GM10248 (cell line): ENCODE data around the gene HTR3C.
A peak's percentile ranks its signal among the peaks of the same experiment; 100 is the strongest.
"Not testable (repeated sequence)": the region's sequence is repeated elsewhere in the genome, so short reads cannot be mapped to it uniquely, and the experiment has no call there.

ENCODE experiments used
- CTCF ChIA-PET: fragments of 300-600 bp; sonication (Branson Sonifier 250); formaldehyde crosslinking; extraction: SDS; loops from one replicate; lab custom pipeline; 2021; ENCODE audit warnings: antibody characterized with exemption; lab: Yijun Ruan, JAX
- POLR2A ChIA-PET: fragments of 350-650 bp; sonication (Branson Sonifier 250); formaldehyde crosslinking; extraction: SDS; loops from one replicate; lab custom pipeline; 2020; ENCODE audit warnings: antibody characterized with exemption; lab: Yijun Ruan, JAX
- DNase-seq: peaks from one replicate; pipeline ENCODE4 v3.0.0; 2012; ENCODE audit errors: extremely low spot score
- TF ChIP-seq, protein P1 (sequence below): IDR thresholded peaks from 2 replicates; pipeline ENCODE4 v1.5.1; 2012; ENCODE audit warnings: mild to moderate bottlenecking, low read depth; ENCODE audit errors: extremely low read depth, missing control alignments, control extremely low read depth

The HTR3C gene

GRCh38 chr3:184017672-184018423 lies 35.0 kb upstream of the HTR3C start, which contains the start of gene ABCC5:
Gene ABCC5, minus strand, starts transcription at chr3:184017884. Its CDS starts 3,492 bp downstream, at chr3:184014392.
- POLR2A ChIA-PET, result no interaction called here
- CTCF ChIA-PET, result interaction anchor here (0.6 to 6.0 kb wide), 21 partner anchors 11 to 223 kb away, joined by 3 to 65 read pairs (median 4); no protein-coding TSS in a partner anchor
- TF ChIP-seq, protein P1, sequence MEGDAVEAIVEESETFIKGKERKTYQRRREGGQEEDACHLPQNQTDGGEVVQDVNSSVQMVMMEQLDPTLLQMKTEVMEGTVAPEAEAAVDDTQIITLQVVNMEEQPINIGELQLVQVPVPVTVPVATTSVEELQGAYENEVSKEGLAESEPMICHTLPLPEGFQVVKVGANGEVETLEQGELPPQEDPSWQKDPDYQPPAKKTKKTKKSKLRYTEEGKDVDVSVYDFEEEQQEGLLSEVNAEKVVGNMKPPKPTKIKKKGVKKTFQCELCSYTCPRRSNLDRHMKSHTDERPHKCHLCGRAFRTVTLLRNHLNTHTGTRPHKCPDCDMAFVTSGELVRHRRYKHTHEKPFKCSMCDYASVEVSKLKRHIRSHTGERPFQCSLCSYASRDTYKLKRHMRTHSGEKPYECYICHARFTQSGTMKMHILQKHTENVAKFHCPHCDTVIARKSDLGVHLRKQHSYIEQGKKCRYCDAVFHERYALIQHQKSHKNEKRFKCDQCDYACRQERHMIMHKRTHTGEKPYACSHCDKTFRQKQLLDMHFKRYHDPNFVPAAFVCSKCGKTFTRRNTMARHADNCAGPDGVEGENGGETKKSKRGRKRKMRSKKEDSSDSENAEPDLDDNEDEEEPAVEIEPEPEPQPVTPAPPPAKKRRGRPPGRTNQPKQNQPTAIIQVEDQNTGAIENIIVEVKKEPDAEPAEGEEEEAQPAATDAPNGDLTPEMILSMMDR, result no peak
- peak; percentile 94 for DNase-seq

GRCh38 chr3:184018424-184018973 lies 34.3 kb upstream of the HTR3C start:
- POLR2A ChIA-PET, result no interaction called here
- CTCF ChIA-PET, result interaction anchor here (0.7 to 6.0 kb wide), 20 partner anchors 12 to 223 kb away, joined by 3 to 65 read pairs (median 4); no protein-coding TSS in a partner anchor
- DNase-seq, result no peak
- TF ChIP-seq, protein P1, result no peak

DNA sequence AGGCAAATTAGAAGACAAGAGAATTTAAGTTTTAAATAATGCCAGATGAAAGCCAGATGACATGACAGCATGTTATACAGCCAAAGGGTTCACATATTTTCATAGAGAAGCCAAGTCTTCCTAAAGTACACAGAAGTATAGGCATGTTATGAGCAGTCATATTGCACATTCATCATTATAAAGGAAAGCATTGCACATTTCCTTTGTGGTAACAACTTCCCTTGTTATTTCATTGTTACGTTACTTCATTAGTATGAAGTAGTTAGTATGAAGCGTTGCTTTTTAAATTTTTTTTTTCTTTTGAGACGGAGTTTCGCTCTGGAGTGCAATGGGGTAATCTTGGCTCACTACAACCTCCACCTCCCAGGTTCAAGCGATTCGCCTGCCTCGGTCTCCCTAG lies 30.5 kb upstream of the HTR3C start:
- TF ChIP-seq, protein P1, result no peak
- no peak for DNase-seq
- ChIA-PET POLR2A (no interaction called here), CTCF (interaction anchor here (0.9 to 1.3 kb wide), 4 partner anchors 36 to 220 kb away, joined by 3 to 5 read pairs (median 3); no protein-coding TSS in a partner anchor)

DNA sequence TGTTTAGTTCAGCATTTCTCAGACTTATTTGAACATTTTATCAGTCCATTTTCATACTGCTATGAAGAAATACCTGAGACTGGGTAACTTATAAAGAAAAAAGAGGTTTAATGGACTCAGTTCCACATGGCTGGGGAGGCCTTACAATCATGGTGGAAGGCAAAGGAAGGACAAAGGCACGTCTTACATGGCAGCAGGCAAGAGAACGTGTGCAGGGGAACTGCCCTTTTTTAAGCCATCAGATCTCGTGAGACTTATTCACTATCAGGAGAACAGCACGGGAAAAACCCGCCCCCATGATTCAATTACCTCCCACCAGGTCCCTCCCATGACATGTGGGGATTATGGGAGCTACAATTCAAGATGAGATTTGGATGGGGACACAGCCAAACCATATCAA lies 27.6 kb upstream of the HTR3C start:
- DNase-seq, POLR2A ChIA-PET: not testable (repeated sequence)
- CTCF ChIA-PET, result interaction anchor here (1.4 kb wide), 1 partner anchor 10 kb away, joined by 3 read pairs; no protein-coding TSS in a partner anchor

GRCh38 chr3:184028275-184028890 lies 24.5 kb upstream of the HTR3C start:
- DNase-seq, CTCF ChIA-PET, POLR2A ChIA-PET: not testable (repeated sequence)

GRCh38 chr3:184029443-184029842 lies 23.4 kb upstream of the HTR3C start:
- DNase-seq, result no peak
- CTCF ChIA-PET, result interaction anchor here (1.2 kb wide), 1 partner anchor 71 kb away, joined by 3 read pairs; no protein-coding TSS in a partner anchor
- POLR2A ChIA-PET, result no interaction called here
- TF ChIP-seq, protein P1, result no peak

DNA sequence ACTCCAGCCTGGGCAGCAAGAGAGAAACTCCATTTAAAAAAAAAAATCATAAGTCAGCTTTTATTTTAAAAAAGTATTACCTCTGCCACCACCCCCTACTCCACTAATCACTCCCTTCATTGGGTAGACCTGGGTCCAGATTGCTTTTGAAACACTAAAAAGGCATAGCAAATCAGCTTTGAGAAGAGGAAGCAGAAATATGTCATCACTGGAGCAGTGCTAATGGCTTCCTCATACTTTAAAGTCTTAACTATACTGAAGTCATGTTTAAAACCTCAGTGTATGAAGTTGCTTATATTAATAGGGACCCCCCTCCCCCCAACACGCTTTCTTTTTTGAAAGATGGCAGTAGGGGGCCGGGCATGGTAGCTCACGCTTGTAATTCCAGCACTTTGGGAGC lies 22.3 kb upstream of the HTR3C start:
- DNase-seq, result no peak
- TF ChIP-seq, protein P1, result no peak
- CTCF ChIA-PET, result no interaction called here
- POLR2A ChIA-PET, result no interaction called here
